GM10266 (cell line): ENCODE measurements around the gene DUSP23.

Experiments used
- DNase-seq: peaks from one replicate; pipeline ENCODE4 v3.0.0; 2012; ENCODE audit errors: extremely low spot score
- TF ChIP-seq, protein P1 (sequence below): IDR thresholded peaks from 2 replicates; pipeline ENCODE4 v1.5.1; 2012; ENCODE audit warnings: mild to moderate bottlenecking, low read depth; ENCODE audit not compliant: control insufficient read depth, insufficient read depth; ENCODE audit errors: missing control alignments

DUSP23 gene

GRCh38 chr1:159798893-159799292 is 18.1 kb downstream of the DUSP23 start:
- peak; percentile 63 for DNase-seq
- TF ChIP-seq, protein P1, sequence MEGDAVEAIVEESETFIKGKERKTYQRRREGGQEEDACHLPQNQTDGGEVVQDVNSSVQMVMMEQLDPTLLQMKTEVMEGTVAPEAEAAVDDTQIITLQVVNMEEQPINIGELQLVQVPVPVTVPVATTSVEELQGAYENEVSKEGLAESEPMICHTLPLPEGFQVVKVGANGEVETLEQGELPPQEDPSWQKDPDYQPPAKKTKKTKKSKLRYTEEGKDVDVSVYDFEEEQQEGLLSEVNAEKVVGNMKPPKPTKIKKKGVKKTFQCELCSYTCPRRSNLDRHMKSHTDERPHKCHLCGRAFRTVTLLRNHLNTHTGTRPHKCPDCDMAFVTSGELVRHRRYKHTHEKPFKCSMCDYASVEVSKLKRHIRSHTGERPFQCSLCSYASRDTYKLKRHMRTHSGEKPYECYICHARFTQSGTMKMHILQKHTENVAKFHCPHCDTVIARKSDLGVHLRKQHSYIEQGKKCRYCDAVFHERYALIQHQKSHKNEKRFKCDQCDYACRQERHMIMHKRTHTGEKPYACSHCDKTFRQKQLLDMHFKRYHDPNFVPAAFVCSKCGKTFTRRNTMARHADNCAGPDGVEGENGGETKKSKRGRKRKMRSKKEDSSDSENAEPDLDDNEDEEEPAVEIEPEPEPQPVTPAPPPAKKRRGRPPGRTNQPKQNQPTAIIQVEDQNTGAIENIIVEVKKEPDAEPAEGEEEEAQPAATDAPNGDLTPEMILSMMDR, result peak; percentile 70

DNA sequence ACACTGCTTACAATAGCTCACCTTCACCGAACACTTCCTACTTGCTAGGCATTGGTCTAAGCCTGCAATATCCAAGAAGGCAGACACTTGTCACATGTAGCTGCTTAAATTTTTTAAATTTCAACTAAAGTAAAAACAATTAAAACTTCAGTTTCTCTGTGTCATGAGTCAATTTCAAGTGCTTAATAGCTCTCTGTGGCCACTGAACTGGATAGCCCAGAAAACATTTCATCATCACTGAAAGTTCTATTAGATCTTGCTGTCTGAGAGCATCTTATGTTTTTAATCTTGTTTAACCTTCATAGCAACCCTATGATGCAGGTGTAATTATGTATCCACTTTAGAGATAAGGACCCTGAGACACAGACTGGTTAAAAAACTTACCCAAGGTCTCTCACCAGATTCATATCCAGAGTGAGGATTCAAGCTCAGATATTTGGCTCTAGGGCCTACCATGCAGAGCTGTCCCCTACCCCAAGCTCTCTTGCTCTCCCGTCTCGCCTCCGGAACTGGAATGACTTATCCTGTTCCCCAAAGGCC is 18.8 kb downstream of the DUSP23 start:
- no peak for DNase-seq
- TF ChIP-seq, protein P1, result no peak

DNA sequence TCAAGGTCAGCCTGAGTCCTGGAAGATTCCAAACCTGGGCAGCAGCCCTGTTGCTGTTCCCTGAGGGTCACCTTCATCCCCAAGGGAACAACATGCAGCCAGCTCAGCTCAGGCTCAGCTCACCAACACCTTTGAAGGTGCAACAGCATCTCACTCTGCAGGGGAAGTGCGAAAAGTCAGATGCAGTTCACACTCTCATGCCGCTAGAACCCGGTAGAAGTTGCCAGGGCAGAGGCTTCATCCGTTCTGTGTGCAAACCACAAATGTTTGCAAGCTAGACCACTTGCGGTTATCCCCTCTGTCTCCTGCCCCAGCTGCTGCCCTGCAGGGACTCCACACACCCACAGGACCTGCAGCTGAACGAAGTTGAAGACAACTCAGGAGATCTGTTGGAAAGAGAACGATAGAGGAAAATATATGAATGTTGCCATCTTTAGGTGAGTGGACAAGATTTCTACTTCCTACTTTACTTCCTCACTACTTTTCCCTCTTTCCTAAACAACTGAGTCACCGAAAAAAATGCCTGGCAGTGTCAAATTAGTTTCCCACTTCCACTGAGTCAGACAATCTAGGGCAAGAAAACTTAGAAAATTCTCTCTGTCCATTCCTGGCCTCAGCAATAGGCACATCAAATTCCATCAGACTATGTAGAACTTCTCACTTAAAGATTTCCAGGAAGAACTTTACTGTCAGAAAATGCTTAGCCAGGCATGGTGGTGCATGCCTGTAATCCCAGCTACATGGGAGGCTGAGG is 19.6 kb downstream of the DUSP23 start:
- no peak for DNase-seq

GRCh38 chr1:159802111-159802510 is 21.3 kb downstream of the DUSP23 start, which contains the start of gene FCRL6:
TSS of gene FCRL6 (plus strand) at chr1:159802360. CDS start at chr1:159802425, 65 bp downstream.
- TF ChIP-seq, protein P1, result no peak
- no peak for DNase-seq

More for the DNA sequence above, 19.6 kb downstream of the DUSP23 start:
- TF ChIP-seq, protein P1, result no peak

GRCh38 chr1:159803956-159804689 is 23.4 kb downstream of the DUSP23 start:
- no peak for DNase-seq

GRCh38 chr1:159804924-159805323 is 24.2 kb downstream of the DUSP23 start:
- TF ChIP-seq, protein P1, result no peak
- no peak for DNase-seq

More at GRCh38 chr1:159803956-159804689, 23.4 kb downstream of the DUSP23 start:
- TF ChIP-seq, protein P1, result no peak
